Measurements from ENCODE around the gene TRAF3IP1.
A peak's percentile ranks its signal among the peaks of the same experiment; 100 is the strongest.

The TRAF3IP1 gene

DNA sequence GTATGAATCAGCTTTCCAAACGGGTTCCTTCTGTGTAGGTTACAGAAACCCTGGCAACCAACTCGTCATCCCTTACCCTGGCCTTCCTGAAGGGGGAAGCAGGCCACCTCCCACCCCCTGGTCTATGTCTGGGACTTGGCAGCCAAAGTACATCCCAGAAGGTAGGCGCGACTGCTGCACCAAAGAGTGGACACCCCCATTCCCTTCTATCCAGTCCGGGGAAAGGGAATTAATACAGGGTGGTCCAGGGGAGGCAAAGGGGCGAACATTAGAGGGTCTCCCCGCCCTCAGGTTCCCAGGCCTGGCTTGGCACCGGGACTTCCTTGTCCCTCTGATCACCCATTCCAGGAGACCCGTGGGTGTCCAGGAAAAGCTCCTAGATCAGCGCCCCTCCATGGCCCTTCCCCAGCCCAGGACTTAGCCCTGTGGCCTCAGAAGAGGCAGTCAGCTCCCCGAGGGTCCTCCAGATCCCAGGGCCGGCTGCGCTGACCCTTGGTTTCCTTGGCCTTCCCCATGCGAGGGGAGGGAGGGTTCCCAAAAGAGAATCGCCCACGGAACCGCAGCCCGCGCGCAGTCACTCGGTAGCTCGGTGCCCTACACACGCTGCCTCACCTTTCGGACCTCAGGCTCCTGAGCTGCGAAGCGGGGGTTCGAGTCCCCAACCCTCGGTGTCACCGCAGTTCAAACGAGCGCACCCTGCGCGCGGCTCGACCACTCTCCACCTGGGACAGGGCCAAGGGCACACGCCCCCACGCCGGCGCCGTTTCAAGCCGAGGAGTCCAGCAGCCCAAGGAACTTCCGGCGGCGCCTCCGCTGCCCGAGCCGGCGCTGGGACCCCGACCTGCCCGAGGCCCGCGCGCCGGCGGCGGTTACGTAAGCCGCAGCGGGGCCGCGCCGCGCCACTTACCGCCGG lies 32.3 kb upstream of the TRAF3IP1 start, which contains the start of gene PER2:
PER2 (minus strand) TSS at position 874 of the 913 bp plus-strand sequence. CDS start 10,674 bp downstream, outside the sequence.
- DNase-seq, result peak; percentile 71

DNA sequence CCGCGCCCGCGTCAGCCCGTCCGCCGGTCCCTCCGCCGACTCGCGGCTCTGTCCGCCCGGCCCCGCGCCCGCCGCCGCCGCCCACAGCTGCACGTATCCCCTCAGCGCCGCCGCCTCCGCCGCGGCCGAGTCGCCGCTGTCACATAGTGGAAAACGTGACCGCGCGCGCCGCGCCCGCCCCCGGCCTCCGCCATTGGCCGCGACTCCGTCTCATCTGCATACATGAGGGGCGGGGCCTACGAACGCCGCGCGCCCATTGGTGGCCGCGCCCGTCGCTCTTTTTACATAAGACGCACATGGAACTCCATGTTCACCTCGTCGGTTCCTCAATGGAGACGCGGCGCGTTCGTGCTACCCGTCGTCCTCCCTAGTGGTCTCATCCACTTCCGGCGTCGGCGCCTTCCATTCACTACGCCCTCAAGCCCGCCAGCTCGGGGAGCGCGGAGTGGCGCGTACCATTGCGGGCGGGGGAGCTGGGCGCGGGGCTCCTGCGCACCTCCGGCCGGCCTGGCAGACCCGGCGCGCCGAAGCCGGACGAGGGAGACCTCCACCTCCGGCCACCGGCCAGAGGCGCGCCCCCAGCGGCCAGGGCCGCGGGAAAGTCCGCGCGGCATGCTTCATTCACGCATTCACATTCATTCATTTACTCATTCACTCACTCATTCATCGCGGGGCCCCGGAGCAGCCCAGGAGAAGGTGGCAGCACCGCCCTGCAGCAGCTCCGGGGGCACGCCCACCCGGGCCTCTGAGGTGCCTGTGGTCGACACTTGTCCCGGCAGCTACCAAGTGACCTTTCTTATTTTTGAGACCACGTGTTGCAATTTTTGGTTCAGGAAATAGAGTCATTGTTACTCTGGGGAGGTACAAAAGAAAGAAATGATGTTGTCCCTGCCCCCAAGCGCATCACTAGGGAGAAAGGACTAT lies 31.4 kb upstream of the TRAF3IP1 start:
- peak; percentile 99 for DNase-seq

DNA sequence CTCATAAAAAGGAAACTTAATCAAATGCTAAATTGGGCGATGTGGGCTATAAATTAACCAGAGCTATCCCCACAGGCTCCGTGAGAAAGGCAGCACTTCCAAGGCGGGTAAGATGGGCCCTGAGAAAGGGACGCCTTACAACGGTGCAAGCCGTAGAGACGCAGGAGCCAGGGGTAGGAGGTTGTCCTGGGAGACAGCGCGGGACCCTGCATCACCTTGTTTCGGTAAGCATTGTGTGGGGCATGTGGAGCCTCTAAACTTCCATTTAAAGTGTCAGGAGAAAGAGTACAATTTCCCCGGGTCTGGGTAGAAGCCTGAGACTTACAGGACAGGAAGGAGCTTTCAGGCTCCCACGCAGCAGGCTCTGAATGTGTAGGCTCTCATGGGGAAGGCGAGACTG lies 30.7 kb upstream of the TRAF3IP1 start:
- no peak for DNase-seq

DNA sequence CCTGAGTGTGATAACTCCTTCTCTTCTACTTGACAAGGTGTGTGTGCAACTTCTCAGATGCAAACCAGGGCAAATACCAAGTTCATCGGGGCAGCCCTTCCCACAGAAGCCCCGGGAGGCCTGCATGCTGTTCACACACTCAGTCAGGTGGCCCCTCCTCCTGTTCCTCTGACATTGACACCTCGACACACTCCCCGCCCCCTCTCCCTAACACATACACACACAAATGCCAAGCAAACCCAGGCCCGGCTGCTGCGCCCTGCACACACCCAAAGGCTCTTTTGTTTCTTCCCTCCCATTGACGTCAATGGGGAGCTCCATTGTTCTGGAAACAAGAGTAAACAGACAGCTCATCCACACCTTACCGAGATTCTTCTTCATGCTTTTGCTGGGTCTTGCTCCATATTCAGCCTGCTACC lies 30.2 kb upstream of the TRAF3IP1 start:
- DNase-seq, result peak; percentile 63

DNA sequence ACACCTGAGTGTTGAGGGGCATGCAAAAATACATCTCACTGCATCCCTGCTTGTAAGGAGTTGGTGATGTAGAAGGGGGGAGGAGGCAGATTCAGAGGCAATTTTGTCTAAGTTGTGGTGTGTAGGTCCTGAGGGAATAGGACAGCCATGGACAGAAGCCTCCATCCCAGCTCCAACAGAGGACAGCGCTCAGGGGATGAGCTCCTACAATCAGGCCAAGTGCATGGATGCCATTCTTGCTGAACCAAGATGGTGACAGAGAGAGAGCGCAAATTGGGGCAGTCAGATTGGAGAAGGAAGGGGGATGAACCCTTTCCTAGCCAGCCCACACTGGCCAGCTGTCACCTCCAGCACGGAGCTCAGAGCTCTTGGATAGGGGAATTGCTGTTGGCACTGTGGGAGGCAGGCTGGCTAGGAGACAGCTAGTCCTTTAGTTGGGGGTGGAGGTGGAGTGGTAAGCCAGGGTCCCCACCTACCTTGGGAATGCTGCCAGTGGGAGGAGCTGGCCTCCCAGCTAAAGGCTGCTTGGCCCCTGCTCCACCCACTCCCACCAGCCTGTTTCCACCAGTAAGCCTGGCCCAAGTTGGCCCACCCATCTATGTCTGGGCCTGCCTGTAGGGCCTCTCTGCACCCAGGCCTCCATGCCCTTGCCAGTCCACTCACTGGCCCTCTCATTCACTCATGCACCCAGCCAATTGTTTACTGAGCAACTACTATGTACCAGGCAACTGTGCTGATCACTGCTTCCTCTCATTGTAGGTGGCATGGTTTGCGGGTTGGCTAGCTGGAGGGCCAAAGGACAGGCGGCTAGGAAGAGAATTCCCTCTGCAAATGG lies 29.4 kb upstream of the TRAF3IP1 start:
- DNase-seq, result peak; percentile 7

DNA sequence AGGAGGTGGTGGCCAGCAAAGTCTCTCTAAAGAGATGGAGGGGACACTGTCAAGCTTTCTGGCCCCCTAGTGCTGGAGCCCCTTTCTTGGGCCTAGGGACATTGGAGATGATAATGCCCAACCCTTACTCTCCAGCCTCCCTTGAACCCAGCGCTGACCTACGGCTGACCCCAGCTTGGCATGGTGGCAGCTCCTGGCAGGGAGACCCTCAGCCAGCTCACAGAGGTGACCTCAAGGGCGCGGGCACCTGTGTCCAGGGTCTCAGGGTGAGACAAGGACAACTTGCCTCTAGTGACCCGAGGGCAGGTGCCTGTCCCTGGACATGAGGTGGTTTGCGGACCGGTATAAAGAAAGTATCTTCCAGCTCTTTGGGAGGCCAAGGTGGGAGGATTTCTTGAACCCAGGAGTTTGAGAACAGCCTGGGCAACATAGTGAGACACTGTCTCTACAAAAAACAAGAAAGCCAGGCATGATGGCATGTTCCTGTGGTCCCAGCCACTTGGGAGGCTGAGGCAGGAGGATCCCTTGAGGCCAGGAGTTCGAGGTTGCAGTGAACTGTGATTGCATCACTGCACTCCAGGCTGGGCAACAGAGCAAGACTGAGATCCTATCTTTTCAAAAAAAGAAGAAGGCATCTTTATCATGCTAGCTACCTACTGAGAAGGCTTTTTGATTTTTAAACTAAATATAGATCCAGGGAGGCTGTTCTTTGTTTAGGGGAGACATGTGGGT lies 28.6 kb upstream of the TRAF3IP1 start:
- peak; percentile 2 for DNase-seq

DNA sequence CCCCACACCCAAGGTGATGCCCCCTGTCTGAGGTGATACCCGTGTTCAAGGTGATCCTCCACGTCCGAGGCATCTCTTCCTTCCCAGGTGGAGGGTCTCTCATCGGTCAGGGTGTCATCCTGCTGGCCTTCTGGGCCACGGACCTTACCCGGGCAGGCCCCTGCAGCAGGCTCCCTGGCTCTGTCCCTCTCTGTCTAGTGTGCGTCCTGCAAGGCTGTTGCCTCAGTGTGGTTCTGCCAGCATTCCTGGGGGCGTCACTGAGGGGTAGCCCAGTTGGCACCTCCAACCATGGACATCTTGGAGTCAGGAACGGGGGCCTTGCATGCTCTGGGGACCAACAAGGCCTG lies 26.3 kb upstream of the TRAF3IP1 start:
- no peak for DNase-seq

DNA sequence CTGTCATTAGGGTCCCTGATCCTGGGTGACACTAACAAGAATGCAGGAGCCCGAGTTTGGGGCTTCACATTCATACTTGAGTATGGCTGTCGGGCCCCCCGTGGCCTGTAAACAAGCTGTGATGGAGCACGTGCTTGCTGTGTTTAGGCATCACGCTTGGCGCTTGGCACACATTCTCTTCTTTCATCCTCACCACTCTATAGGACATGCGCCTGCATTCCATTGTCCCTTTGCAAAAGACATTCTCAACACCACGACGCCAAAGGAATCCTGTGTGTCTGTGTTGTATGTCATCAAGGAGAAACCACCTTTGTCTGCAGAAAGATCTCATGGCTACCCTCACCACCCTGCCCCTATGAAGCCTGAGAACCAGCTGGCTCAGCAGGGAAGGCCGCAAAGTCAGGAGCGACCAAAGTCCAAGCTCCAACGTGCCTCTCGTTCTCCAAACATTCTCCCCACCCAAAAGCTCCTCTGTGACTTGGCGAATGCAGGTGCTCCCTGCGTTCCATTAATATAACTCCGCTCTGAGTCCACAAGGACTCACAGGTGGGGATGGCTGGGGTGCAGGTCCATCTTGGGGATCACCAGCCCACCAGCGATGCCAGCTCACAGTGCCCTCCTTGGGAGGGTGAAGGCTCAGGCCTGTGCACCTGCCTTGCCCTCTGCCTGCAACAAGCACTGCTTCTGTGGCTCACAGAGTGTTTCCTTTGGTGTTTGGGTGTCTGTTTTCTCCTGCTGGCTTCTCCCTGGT lies 25.8 kb upstream of the TRAF3IP1 start:
- DNase-seq, result no peak

DNA sequence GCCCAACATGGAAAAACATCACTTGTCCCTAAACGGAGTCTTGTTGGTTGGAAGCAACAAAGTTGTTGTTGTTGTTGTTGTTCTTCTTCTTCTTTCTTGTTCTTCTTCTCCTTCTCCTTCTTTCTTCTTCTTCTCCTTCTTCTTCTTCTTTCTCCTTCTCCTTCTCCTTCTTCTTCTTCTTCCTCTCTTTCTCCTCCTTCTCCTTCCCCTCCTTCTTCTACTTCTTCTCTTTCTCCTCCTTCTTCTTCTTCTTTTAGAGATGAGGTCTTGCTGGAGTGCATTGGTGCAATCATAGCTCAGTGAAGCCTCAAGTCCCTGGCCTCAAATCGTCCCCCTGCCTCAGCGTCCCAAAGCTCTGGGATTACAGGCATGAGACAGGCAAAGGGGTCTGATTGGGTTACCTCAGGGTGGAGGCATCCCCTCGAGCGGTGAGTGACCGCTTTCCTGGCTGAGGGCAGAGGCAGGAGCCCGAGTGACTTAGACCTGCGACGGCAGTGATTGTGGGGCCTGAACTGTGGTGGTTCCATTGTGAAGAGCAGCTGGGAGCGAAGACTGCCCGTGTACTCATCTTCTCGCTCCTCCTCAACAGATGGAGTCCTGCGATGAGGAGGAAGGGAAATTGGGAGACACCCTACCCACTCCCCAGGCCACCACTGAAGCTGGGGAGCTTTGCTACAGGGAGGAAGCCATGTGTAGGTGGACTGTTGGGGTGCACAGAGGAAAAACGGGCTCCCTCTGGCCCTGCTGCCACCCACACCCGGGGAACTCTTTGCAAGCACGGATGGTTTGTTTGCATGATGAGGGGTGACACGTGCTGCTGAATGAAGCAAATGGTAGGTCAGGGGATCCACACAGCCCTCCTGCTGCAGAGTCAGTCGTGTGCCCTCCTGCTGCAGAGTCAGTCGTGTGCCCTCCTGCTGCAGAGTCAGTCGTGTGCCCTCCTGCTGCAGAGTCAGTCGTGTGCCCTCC lies 24.9 kb upstream of the TRAF3IP1 start:
- DNase-seq, result peak; percentile 6

DNA sequence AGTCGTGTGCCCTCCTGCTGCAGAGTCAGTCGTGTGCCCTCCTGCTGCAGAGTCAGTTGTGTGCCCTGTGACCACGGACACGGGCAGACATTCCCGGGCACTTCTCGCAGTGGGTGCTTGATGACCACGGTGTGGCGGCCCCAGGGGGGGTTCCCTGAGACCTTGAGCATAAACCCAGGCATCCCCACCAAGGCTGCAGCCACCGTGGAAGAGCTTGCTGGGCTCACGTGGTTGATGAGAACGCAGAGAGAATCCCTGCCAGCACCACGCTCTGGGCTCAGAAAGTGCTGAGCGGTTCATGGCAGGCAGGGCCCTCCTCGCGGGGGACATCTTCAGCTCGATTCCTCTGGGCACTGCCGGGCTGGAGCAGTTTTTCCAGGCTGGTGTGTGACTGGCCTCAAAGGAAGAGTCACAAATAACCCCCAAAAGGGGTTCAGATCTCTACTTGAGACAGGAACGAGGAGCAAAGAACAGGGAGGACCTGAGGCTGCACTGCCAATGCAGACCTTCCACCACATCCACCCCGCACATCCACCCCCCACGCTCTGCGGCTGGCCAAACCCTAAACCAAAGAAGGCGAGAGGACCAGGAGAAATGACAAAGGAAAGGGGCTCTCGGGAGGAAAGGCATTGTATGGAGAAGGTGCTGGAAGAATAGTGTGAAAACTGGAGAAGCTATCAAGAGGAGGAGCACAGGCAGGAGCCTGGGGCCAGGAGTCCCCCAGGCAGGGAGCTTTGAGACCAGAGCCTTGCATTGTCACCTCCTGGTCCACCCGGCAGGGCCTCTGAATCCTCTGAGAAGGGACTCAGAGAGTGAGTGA lies 23.5 kb upstream of the TRAF3IP1 start:
- DNase-seq, result peak; percentile 7

DNA sequence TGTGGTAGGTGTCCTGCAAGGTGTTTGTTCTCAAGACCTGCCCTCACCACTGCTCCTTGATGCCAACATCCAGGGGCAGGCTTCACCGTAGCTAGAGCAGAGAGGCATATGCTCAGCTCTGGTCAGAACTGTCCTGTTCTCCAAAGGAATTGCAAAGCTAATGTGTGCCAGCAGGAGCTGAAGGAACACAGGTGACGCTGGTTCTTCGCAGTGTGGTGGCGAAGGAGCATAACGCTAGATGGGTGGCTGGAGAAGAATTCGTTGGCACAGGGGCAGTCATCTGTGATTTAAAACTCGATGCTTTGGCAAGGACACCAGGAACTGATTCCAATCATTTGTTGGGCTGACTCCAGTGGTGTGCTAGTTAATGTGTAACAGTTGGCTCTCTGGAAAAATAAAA lies 20.5 kb upstream of the TRAF3IP1 start:
- no peak for DNase-seq

DNA sequence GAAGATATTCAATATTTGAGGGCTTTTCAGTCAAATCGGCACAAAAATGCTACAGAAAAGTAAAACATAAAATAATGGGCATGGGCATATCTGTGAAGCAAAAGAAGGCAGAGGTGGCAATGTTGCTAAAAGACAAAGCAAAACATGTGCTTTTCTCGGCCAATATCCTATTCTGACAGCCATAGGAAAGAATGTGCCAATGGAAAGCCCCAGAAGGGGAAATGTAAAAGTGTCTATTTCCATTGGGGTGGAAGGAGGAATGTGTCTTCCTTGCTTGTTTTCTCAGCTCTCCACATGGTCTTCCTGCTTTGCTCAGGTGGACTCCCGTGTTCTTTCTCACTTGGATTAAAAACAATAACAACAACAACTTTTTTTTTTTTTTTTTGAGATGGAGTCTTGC lies 18.2 kb upstream of the TRAF3IP1 start:
- no peak for DNase-seq

DNA sequence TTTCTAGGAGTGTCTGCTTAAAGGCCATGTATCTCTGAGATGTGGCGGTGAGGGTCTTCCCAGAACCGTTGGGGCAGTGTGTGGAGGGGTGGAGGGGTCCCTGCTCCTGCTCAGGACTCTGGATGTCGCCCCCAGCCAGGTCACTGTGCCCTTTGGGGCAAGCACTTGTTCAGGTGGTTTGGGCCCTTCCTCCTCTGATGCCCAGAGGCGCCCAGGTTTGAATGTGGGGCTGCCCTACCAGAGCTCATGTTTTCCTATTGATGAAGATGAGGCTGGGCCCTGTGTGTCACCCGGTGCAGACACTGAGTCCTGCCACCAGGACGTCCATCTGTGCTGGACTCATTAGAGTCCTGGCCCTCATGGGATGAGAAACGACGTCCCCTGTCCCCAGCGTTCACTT lies 17.6 kb upstream of the TRAF3IP1 start:
- no peak for DNase-seq

DNA sequence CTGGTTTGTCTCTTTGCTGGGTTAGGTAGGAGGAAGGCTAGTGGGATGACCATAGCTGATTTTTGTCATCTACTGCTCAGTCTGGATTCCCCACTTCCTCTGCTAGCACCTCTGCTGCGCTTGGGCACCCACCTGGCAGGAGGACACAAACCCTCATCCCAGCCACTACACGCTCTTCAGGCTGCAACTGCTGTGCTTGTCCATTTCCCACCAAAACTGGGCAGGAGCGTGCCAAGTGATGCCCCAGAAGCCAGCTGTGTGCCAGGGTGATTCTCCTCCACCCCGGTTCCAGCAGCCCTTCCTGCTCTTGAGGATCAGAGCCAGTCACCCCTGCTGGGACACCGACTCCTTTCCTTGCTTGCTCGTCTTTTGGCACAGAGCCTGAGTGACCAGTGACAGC lies 16.2 kb upstream of the TRAF3IP1 start:
- DNase-seq, result no peak

DNA sequence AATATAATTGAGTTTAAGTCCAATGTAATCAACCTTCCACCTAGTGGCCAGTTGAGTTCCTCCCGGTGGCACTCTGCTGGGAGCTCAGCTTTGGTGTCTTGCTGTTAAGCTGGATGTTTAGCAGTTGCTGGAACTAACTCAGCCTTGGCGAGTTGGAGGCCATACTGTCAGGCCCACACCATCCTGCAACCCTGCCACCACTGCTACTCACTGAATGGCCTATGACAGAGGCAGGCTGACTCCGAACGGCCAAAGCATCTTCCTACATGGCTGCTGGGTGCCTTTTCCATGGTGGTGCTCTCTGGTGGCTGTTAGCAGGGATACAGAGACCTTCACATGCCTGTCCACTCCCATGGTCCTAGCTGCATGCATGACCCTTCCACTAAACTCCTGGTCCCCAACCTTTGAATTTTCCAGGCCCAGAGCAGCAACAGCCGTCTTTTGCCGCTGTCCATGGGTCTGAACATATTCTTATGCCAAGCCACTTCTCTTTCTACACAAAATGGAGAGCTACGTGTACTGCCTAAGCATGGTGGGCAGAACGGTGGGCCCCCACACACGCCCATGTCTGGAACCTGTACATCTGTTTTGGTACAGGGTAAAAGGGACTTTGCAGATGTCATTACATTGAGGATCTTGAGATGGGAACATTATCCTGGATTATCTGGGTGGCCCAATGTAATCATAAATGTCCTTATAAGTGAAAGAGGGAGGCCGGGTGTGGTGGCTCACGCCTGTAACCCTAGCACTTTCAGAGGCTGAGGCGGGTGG lies 15.0 kb upstream of the TRAF3IP1 start:
- no peak for DNase-seq

DNA sequence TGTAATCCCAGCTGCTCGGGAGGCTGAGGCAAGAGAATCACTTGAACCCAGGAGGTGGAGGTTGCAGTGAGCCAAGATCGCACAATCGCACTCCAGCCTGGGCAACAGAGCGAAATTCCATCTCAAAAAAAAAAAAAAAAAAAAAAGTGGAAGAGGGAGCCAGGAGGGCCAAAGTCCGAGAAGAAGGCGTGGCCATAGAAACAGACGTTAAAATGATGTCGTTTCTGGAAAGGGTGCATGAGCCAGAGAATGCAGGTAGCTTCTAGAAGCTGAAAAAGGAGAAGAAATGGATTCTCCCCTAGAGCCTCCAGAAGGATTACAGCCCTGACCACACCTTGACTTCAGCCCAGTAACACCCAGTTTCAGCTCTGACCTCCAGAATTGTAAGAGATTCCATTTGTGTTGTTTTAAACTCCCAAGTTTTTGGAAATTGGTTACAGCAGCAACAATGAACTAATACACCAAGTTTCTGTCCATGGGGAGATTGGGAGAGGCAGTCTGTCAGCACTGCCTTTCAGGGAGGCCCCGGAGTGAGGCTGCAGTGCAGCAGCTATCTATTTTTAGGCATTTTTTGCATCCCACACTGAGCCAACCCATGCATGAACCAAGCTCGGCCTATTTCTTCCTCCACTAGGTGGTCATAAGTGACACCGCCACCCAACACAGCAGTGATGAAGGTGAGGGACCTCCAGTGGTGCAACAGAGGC lies 14.2 kb upstream of the TRAF3IP1 start:
- no peak for DNase-seq

DNA sequence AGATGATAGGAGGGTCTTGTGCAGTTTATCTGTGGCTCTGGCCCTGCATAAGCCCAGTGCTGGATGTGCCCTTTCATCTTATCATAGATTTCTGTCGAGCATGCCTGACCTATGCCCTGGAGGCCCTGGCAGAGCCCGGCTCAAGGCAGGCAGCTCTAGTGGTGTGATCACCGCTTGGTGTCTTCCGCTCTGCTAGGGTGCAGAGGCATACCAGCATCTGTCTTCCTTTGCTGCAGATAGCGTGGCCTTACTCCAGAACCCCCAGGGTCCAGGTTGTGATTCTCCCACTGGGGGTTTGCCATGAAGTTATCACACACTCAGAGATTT lies 13.7 kb upstream of the TRAF3IP1 start:
- DNase-seq, result no peak

DNA sequence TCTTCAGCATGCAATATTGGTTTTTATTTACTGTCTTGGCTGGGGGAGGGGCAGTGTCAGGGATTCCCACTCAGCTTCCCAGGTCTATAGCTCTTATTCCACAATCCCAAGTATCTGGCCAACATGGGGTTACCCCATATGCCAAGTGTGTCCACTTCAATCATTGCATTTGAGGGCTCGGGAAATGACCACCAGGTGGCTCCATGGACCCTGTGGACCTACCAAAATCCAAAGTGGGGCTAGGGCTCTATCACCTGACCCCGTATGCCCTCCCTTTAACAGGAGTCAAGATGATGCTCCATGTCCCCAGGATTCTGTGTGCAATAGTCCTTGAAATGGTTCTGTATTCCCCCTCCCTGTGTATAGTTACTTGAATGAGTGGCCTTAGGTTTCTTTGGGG lies 12.1 kb upstream of the TRAF3IP1 start:
- no peak for DNase-seq

All from CD4-positive, alpha-beta T cell treated with Interleukin-15 for 1 hour (primary cell).